ENCODE data around the gene IQSEC3. TPM values are rescaled to one million over a fixed set of nuclear protein-coding genes. Genes with fewer than 3 reads are reported as not detected.

IQSEC3 gene
- total RNA-seq, 1 experiment from 2014 or later, result 1.7 TPM

DNA sequence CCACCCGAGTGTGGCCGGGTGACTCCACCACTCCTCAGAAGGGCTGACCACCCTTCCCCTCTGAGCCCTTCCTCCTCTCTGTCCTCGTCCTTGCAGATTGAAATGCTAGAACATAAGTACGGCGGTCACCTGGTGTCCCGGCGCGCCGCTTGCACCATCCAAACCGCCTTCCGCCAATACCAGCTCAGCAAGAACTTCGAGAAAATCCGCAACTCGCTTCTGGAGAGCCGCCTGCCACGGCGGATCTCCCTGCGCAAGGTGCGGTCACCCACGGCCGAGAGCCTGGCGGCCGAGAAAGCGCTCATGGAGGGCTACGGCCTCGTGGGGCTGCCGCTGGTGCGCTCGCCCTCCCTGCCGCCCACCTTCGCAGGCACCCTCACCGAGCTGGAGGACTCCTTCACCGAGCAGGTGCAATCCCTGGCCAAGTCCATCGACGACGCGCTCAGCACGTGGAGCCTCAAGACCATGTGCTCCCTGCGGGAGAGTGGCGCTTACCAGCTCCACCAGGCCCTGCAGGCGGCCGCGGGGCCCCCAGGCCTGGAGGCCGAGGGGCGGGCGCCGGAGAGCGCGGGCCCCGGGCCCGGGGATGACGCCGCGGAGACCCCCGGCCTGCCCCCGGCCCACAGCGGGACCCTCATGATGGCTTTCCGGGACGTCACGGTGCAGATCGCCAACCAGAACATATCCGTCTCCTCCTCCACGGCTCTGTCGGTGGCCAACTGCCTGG, 71.8 kb downstream of the IQSEC3 start (continued):
- TF ChIP-seq MYBL2 (CRISPR knock-in tag; IDR thresholded peaks at IDR 0.05) (0 out of 2 replicates have a peak, but pooled peaks have one; percentile 2), ZNF317 (CRISPR knock-in tag; IDR thresholded peaks at IDR 0.05; ENCODE audit: borderline replicate concordance, low read depth) (no peak), ZNF138 (CRISPR knock-in tag; conservative IDR thresholded peaks at IDR 0.05) (no peak), JUN (CRISPR knock-in tag; IDR thresholded peaks at IDR 0.05) (no peak), HMGA2 (CRISPR knock-in tag; IDR thresholded peaks at IDR 0.05) (no peak)
- TF ChIP-seq, protein P1, sequence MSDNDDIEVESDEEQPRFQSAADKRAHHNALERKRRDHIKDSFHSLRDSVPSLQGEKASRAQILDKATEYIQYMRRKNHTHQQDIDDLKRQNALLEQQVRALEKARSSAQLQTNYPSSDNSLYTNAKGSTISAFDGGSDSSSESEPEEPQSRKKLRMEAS (CRISPR knock-in tag; IDR thresholded peaks at IDR 0.05), result peak; percentile 65; the same call in 1 of the 2 replicates
- TF ChIP-seq, protein P2, sequence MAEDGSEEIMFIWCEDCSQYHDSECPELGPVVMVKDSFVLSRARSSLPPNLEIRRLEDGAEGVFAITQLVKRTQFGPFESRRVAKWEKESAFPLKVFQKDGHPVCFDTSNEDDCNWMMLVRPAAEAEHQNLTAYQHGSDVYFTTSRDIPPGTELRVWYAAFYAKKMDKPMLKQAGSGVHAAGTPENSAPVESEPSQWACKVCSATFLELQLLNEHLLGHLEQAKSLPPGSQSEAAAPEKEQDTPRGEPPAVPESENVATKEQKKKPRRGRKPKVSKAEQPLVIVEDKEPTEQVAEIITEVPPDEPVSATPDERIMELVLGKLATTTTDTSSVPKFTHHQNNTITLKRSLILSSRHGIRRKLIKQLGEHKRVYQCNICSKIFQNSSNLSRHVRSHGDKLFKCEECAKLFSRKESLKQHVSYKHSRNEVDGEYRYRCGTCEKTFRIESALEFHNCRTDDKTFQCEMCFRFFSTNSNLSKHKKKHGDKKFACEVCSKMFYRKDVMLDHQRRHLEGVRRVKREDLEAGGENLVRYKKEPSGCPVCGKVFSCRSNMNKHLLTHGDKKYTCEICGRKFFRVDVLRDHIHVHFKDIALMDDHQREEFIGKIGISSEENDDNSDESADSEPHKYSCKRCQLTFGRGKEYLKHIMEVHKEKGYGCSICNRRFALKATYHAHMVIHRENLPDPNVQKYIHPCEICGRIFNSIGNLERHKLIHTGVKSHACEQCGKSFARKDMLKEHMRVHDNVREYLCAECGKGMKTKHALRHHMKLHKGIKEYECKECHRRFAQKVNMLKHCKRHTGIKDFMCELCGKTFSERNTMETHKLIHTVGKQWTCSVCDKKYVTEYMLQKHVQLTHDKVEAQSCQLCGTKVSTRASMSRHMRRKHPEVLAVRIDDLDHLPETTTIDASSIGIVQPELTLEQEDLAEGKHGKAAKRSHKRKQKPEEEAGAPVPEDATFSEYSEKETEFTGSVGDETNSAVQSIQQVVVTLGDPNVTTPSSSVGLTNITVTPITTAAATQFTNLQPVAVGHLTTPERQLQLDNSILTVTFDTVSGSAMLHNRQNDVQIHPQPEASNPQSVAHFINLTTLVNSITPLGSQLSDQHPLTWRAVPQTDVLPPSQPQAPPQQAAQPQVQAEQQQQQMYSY (CRISPR knock-in tag; IDR thresholded peaks at IDR 0.05), result 0 out of 2 replicates have a peak, but pooled peaks have one; percentile 21
- TF ChIP-seq, protein P3, sequence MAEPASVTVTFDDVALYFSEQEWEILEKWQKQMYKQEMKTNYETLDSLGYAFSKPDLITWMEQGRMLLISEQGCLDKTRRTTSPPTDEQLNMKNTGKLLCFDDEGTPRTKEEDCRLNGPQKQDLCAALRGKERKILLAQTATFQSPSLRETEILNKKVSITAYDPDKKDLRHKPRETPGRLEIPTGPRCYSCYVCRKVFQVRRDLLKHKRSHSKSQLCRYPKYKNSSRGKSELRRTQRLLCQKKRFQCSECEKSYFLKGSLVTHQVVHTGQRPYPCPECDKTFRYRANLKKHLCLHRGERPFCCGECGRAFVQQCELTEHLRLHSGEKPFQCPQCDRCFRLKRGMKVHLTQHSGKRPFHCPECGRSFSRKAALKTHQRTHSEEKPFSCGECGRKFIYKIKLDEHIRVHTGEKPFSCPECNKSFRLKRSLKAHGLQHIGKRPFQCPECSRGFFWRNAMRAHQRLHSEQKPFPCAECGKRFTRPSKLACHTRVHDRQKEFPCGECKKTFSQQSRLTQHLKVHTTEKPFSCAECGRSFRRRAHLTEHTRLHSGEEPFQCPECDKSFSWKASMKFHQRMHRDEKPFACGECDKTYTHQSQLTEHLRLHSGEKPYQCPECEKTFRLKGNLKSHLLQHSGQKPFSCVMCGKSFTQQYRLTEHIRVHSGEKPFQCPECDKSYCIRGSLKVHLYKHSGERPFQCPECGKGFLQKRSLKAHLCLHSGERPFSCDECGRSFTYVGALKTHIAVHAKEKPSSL (CRISPR knock-in tag; conservative IDR thresholded peaks at IDR 0.05), result no peak

DNA sequence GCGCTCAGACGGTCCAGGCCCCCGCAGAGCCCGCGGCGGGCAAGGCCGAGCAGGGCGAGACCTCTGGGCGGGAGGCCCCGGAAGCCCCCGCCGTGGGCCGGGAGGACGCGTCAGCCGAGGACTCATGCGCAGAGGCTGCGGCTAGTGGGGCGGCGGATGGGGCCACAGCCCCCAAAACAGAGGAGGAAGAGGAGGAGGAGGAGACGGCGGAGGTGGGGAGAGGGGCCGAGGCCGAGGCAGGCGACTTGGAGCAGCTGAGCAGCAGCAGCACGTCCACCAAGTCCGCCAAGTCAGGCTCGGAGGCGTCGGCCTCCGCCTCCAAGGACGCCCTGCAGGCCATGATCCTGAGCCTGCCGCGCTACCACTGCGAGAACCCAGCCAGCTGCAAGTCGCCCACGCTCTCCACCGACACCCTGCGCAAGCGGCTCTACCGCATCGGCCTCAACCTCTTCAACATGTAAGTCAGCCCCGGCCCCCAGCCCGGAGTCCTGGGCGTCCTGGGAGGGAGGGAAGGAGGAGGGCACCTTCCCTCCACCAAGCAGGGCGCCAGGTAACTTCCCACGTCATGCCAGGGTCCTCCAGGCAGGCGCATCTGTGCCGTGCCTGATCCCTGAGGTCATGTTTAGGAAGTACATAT, 72.4 kb downstream of the IQSEC3 start:
- TF ChIP-seq, protein P1 (CRISPR knock-in tag; IDR thresholded peaks at IDR 0.05), result peak; percentile 23
- TF ChIP-seq, protein P4, sequence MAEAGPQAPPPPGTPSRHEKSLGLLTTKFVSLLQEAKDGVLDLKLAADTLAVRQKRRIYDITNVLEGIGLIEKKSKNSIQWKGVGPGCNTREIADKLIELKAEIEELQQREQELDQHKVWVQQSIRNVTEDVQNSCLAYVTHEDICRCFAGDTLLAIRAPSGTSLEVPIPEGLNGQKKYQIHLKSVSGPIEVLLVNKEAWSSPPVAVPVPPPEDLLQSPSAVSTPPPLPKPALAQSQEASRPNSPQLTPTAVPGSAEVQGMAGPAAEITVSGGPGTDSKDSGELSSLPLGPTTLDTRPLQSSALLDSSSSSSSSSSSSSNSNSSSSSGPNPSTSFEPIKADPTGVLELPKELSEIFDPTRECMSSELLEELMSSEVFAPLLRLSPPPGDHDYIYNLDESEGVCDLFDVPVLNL (CRISPR knock-in tag; IDR thresholded peaks at IDR 0.05; ENCODE audit: borderline replicate concordance, low read depth), result no peak
- TF ChIP-seq, protein P5, sequence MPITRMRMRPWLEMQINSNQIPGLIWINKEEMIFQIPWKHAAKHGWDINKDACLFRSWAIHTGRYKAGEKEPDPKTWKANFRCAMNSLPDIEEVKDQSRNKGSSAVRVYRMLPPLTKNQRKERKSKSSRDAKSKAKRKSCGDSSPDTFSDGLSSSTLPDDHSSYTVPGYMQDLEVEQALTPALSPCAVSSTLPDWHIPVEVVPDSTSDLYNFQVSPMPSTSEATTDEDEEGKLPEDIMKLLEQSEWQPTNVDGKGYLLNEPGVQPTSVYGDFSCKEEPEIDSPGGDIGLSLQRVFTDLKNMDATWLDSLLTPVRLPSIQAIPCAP (CRISPR knock-in tag; IDR thresholded peaks at IDR 0.05), result 0 out of 2 replicates have a peak, but pooled peaks have one; percentile 16
- 0 out of 2 replicates have a peak, but pooled peaks have one; percentile 33 for TF ChIP-seq ETV6 (CRISPR knock-in tag; IDR thresholded peaks at IDR 0.05)
- Mint-ChIP-seq H3K4me3 (peak overlapping the region; percentile 50), H3K36me3 (no peaks in the 10 kb centered on the region), H3K4me1 (peaks cover 45% of the 10 kb centered on the region), H3K27ac (no peak overlapping the region), H3K9me3 (no peaks in the 10 kb centered on the region), H3K27me3 (ENCODE audit: low read depth) (peaks cover 43% of the 10 kb centered on the region)
- ATAC-seq (peak; percentile 46), DNase-seq (ENCODE audit: low spot score) (peak; percentile 49)
- POLR2A ChIA-PET, result no interaction called here
- CTCF ChIA-PET, result interaction anchor here (1.2 to 8.1 kb wide), 4 partner anchors 13 to 81 kb away, joined by 4 to 44 read pairs (median 8); no protein-coding TSS in a partner anchor

DNA sequence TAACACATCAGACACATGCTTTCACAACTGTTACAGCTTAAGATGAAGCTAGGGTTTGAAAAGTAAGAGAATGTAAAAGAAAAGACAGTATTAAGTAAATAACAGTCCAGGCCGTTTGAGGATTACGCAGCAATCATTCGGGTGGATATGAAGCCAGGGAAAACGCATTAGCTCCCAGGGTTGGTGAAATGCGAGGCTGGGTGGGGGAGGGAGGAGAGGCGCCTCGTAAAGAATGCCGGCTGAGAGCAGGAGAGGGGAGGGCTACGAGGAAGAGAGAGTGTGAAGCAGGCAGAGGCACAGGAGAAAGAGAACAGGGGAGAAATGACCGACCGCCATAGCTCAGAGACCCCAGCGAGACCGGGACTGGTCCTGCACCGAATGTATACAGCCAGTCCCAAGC, 73.0 kb downstream of the IQSEC3 start:
- Mint-ChIP-seq H3K4me1 (peaks cover 51% of the 10 kb centered on the region), H3K36me3 (no peaks in the 10 kb centered on the region), H3K9me3 (no peaks in the 10 kb centered on the region), H3K4me3 (peak overlapping the region; percentile 50), H3K27ac (no peak overlapping the region), H3K27me3 (ENCODE audit: low read depth) (peaks cover 43% of the 10 kb centered on the region)
- DNase-seq (ENCODE audit: low spot score) (no peak), ATAC-seq (peak; percentile 33)
- ChIA-PET POLR2A (interaction anchor here (0.7 kb wide), 1 partner anchor 14 kb away, joined by 3 read pairs; no protein-coding TSS in a partner anchor), CTCF (interaction anchor here (1.2 to 8.1 kb wide), 4 partner anchors 13 to 80 kb away, joined by 4 to 44 read pairs (median 8); no protein-coding TSS in a partner anchor)
- TF ChIP-seq, protein P6, sequence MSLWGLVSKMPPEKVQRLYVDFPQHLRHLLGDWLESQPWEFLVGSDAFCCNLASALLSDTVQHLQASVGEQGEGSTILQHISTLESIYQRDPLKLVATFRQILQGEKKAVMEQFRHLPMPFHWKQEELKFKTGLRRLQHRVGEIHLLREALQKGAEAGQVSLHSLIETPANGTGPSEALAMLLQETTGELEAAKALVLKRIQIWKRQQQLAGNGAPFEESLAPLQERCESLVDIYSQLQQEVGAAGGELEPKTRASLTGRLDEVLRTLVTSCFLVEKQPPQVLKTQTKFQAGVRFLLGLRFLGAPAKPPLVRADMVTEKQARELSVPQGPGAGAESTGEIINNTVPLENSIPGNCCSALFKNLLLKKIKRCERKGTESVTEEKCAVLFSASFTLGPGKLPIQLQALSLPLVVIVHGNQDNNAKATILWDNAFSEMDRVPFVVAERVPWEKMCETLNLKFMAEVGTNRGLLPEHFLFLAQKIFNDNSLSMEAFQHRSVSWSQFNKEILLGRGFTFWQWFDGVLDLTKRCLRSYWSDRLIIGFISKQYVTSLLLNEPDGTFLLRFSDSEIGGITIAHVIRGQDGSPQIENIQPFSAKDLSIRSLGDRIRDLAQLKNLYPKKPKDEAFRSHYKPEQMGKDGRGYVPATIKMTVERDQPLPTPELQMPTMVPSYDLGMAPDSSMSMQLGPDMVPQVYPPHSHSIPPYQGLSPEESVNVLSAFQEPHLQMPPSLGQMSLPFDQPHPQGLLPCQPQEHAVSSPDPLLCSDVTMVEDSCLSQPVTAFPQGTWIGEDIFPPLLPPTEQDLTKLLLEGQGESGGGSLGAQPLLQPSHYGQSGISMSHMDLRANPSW (CRISPR knock-in tag; conservative IDR thresholded peaks at IDR 0.05; ENCODE audit: low read depth), result no peak
- TF ChIP-seq, protein P7, sequence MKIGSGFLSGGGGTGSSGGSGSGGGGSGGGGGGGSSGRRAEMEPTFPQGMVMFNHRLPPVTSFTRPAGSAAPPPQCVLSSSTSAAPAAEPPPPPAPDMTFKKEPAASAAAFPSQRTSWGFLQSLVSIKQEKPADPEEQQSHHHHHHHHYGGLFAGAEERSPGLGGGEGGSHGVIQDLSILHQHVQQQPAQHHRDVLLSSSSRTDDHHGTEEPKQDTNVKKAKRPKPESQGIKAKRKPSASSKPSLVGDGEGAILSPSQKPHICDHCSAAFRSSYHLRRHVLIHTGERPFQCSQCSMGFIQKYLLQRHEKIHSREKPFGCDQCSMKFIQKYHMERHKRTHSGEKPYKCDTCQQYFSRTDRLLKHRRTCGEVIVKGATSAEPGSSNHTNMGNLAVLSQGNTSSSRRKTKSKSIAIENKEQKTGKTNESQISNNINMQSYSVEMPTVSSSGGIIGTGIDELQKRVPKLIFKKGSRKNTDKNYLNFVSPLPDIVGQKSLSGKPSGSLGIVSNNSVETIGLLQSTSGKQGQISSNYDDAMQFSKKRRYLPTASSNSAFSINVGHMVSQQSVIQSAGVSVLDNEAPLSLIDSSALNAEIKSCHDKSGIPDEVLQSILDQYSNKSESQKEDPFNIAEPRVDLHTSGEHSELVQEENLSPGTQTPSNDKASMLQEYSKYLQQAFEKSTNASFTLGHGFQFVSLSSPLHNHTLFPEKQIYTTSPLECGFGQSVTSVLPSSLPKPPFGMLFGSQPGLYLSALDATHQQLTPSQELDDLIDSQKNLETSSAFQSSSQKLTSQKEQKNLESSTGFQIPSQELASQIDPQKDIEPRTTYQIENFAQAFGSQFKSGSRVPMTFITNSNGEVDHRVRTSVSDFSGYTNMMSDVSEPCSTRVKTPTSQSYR (CRISPR knock-in tag; IDR thresholded peaks at IDR 0.05), result no peak
- TF ChIP-seq ZNF232 (CRISPR knock-in tag; IDR thresholded peaks at IDR 0.05), result no peak
